Retinal pigment epithelial cell (primary cell): ENCODE results near the gene UBE3C.

Experiments used
- DNase-seq: peaks from one replicate; pipeline ENCODE4 v3.0.0-alpha.2; 2010; ENCODE audit warnings: low read depth
- H3K4me3 ChIP-seq: 2 replicates; pipeline ENCODE4 v1.5.1; 2011; ENCODE audit warnings: mild to moderate bottlenecking, low read length, control low read depth, moderate library complexity
- CTCF ChIP-seq: conservative IDR thresholded peaks from 2 replicates; pipeline ENCODE4 v1.5.1; 2011; ENCODE audit warnings: low read depth, low read length, control low read depth, inconsistent platforms

The UBE3C gene

DNA sequence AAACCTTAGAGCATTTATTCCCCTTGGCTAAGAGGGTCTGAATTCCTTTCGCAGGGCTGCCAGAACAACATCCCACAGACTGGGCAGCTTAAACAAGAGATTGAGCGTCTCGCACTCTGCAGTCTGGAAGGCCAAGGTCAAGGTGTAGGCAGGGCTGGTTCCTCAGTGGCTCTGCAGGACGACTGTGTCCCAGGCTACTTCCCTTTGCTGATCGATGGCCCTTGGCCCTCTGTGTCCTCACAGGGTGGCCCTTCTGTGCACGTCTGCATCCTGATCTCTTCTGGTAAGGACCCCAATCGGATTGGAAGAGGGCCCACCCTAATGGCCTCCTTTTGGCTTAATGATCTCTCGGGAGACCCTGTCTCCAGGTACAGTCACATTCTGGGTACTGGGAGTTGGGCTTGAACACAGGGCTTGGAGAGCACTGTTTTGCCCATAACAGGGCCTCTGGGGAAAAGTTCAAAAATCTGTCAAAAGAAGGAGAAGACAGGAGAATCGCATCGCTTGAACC is 162.9 kb downstream of the UBE3C start:
- H3K4me3 ChIP-seq: no peak overlapping the region
- no peak for TF ChIP-seq CTCF
- no peak for DNase-seq

DNA sequence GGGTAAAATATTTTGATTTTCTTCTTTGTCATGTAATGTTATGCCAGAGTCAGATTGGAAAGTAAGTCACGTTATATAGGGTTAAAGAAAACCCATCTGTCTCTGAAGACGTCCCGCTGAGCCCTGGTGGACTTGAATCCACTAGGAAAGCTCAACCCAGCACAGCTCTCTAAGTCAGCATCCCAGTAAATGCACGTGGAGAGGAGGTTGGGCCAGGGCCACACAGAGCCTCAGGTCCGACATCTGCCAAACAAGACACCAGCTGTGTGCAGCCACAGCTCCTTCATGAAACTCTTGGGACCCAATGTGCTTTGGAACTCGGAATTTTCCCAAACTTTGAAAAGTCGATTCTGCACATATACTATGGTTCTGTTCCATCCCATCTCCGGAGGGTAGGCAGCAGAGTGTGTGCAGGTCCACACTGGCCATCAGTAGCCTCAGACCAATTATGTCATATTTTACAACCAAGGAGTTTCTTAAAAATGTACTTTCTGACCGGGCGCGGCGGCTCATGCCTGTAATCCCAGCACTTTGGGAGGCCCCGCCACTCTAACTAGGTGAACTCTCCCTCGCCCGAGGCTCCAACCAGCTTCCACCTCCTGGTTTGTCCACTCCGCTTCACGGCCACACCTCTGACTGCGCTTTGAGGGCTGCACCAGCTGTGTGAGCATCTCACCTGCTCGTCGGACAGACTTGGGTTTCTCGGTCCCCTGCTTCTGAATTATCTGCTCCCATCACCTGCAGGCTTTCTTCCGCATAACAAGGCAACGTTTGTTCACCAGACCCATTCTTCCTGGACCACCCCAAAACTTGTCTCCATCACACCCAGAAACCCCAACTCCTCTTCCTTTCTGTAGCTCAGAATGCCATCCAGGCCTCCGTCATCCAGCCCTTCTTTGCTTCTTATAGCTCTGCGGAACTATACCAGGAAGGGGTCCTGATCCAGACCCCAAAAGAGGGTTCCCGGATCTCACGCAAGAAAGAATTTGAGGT is 168.4 kb downstream of the UBE3C start:
- DNase-seq: no peak
- H3K4me3 ChIP-seq: no peak overlapping the region
- TF ChIP-seq CTCF: no peak

DNA sequence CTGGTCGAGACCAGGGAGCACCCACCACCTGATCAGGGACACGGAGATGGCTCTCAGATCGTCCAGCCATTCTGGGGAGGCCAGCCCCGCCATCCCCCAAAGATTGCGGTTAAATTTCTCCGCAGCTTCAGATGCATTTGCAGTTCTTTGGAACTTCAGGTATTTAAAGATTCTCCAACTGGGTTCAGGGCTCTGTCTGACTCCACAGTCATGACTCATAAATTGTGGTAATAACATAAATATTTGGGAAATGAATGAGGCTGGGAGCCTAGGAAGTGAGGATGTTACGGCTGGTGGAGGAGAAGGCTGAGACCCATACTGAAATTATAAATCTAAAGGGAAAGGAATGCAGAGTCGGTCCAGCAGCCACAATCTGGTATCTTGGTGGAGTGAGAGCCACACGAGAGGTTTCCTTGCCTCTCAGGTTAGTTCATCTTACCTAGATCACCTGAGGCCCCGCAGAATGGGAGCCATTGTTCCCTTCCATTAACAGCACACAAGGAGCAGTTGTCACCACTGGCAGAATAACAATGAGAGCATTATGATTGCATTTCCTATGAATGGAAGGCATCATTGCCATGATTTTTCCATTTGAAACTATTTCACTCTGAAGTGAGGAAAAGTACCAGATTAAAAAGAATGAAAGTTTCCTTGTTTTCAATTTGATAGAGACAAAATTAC is 171.4 kb downstream of the UBE3C start:
- H3K4me3 ChIP-seq: no peak overlapping the region
- peak; percentile 63 for DNase-seq
- TF ChIP-seq CTCF: no peak

GRCh38 chr7:157310676-157311185 is 172.0 kb downstream of the UBE3C start:
- TF ChIP-seq CTCF: no peak
- H3K4me3 ChIP-seq: no peak overlapping the region
- no peak for DNase-seq

- no peak for DNase-seq
- no peak for TF ChIP-seq CTCF
- H3K4me3 ChIP-seq: no peak overlapping the region
Measured at GRCh38 chr7:157312941-157313340, 174.2 kb downstream of the UBE3C start.

DNA sequence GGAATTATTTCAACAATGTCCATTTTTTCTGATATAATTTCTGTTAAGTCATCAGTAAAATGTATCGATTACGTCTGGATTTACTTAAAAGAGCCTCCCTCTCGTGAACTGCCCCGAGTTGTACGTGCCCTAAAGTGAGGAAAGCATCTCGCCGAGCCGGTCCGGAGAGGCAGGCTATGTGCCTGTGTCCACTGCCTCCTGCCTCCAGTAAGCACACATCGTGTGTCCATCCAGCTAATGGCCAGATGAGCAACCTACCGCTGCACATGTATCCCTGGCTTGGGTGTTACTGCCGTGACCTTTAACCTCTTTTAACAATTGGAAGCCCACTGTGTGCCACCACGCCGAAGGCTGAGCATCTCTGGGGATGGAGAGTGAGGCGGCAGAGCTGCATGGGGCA is 174.9 kb downstream of the UBE3C start:
- H3K4me3 ChIP-seq: no peak overlapping the region
- no peak for DNase-seq
- no peak for TF ChIP-seq CTCF
